Esophagus (tissue), 2 donors: ENCODE data around the gene BMPR1A. TPM values are rescaled to one million over a fixed set of nuclear protein-coding genes. Genes with fewer than 3 reads are reported as not detected.
"Not testable (repeated sequence)": the region's sequence is repeated elsewhere in the genome, so short reads cannot be mapped to it uniquely, and the experiment has no call there.

Experiments
- H3K27ac ChIP-seq, 2 donors: one replicate each; pipeline ENCODE4 v1.5.1; 2013; ENCODE audit warnings: low read depth in 2 of 2, mild to moderate bottlenecking in 2 of 2, inconsistent platforms in 1 of 2, low read length in 1 of 2, moderate library complexity in 1 of 2
- H3K27me3 ChIP-seq, 2 donors: one replicate each; pipeline ENCODE4 v1.6.1; 2013; ENCODE audit warnings: low read length in 2 of 2, control low read depth in 1 of 2, mild to moderate bottlenecking in 1 of 2; ENCODE audit not compliant: insufficient read depth in 2 of 2, control insufficient read depth in 1 of 2
- H3K36me3 ChIP-seq, 2 donors: one replicate each; pipeline ENCODE4 v1.6.1; 2013; ENCODE audit warnings: low read length in 1 of 2; ENCODE audit not compliant: control insufficient read depth in 2 of 2, insufficient read depth in 2 of 2
- H3K4me1 ChIP-seq, 2 donors: one replicate each; pipeline ENCODE4 v1.6.1; 2013; ENCODE audit warnings: low read length in 1 of 2; ENCODE audit not compliant: control insufficient read depth in 2 of 2, insufficient read depth in 2 of 2
- H3K4me3 ChIP-seq, 2 donors: one replicate each; pipeline ENCODE4 v1.5.1; 2013; ENCODE audit warnings: low read length in 2 of 2, mild to moderate bottlenecking in 2 of 2, low read depth in 1 of 2, moderate library complexity in 1 of 2
- H3K9me3 ChIP-seq, 2 donors: one replicate each; pipeline ENCODE4 v1.6.1; 2013; ENCODE audit warnings: mild to moderate bottlenecking in 2 of 2, low read depth in 1 of 2, low read length in 1 of 2, moderate library complexity in 1 of 2; ENCODE audit not compliant: control insufficient read depth in 2 of 2, insufficient read depth in 1 of 2
- WGBS, 2 donors: extraction: QIAGEN DNeasy Blood & Tissue Kit; methylation state at CpG; one replicate each; pipeline ENCODE4 v1.1.7; 2013; 5-methylcytosine and 5-hydroxymethylcytosine counted together
- polyA plus RNA-seq, 2 donors: library from polyadenylated mRNA; stranded (reverse); fragments of 200-250 nt; gene quantifications; one replicate each; pipeline ENCODE4 v1.2.3, GENCODE V29; 2013
- donor health status: healthy with polysubstance abuse.
- donor health status: Bipolar disorder and iron deficiency.

BMPR1A gene
- polyA plus RNA-seq, 2 donors: 2.5 to 6.8 TPM

DNA sequence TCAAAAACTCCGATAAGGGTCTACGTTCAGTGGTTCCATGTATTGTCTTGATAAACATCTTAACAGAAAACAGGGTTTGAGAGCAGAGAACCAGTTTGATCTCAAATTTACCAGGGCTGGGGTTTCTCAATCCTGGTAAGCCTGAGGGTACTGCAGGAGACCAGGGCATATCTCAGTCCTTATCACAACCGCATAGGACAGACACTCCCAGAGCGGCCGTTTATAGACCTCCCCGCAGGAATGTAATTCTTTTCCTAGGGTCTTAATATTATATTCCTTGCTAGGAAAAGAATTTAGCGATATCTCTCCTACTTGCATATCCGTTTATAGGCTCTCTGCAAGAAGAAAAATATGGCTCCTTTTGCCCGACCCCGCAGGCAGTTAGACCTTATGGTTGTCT, 196.3 kb downstream of the BMPR1A start:
- not testable (repeated sequence) for H3K4me1 ChIP-seq
- 97% methylated on average over 10 of the region's 10 CpGs for WGBS, 2 donors

GRCh38 chr10:86953747-86954680, 197.6 kb downstream of the BMPR1A start:
- H3K9me3 ChIP-seq: peaks cover 0 to 3% of the 10 kb centered on the region in 2 donors
- peaks cover 7 to 17% of the 10 kb centered on the region in 2 donors for H3K4me1 ChIP-seq
- no peaks in the 10 kb centered on the region for H3K36me3 ChIP-seq
- H3K4me3 ChIP-seq: no peak overlapping the region
- H3K27me3 ChIP-seq: no peaks in the 10 kb centered on the region
- WGBS, 2 donors: 66 to 67% methylated on average over 15 of the region's 15 CpGs
- H3K27ac ChIP-seq: peak overlapping the region; percentile 74 to 81

More for the DNA sequence above, 196.3 kb downstream of the BMPR1A start:
- H3K27ac ChIP-seq, H3K36me3 ChIP-seq, H3K4me3 ChIP-seq, H3K9me3 ChIP-seq, H3K27me3 ChIP-seq: not testable (repeated sequence)

DNA sequence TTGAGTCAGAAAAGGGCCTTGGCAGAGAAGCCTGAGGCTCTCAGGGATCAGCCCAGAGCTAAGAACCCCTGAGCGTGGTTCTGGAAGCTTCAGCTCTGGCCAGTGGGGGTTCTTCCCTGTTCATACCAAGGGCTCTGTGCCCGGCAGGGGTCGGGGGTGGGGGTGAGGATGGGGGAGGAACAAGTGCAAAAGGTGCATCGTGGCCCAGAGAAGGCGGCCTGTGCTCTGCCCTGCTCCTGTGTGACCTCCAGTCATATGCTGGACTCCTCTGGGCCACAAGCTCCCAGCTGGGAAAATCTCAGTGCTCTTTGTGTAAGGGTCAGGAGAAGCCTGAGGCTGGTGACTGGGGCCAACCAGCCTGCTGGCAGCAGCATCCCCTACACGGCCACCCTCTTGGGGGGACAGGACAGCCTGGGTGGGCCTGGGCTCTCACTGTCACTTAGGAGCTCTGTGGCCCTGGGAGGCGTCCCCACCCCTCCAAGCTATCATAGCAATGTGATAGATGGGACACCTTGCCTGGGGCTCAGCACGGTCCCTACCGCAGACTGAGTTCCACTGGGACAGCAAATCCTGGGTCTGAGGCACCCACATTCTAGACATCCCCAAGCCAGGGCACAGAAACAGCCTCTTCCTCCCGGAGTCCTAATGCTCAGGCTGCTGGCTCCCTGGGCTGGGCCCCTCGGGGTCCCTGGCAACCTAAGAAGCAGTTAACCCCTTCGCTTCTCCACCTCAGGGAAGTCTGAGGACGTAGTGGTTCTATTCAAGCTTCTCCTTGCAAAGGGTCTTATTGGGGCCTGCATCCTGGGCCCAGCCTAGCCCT, 198.5 kb downstream of the BMPR1A start:
- Histone ChIP-seq H3K9me3 (peaks cover 0 to 3% of the 10 kb centered on the region in 2 donors), H3K36me3 (no peaks in the 10 kb centered on the region), H3K4me1 (peaks cover 7 to 25% of the 10 kb centered on the region in 2 donors), H3K27me3 (no peaks in the 10 kb centered on the region), H3K4me3 (peak overlapping the region in 1 of 2 donors; percentile 1), H3K27ac (peak overlapping the region; percentile 43 to 81)
- WGBS, 2 donors: 65 to 70% methylated on average over 13 of the region's 13 CpGs

- WGBS, 2 donors: 65 to 68% methylated on average over 16 of the region's 16 CpGs
- H3K9me3 ChIP-seq: peaks cover 0 to 3% of the 10 kb centered on the region in 2 donors
- H3K27ac ChIP-seq: peak overlapping the region; percentile 43 to 81
- H3K36me3 ChIP-seq: no peaks in the 10 kb centered on the region
- H3K27me3 ChIP-seq: no peaks in the 10 kb centered on the region
- H3K4me3 ChIP-seq: peak overlapping the region in 1 of 2 donors; percentile 33
- H3K4me1 ChIP-seq: peaks cover 7 to 31% of the 10 kb centered on the region in 2 donors
Measured at GRCh38 chr10:86955501-86956194, 199.2 kb downstream of the BMPR1A start.

DNA sequence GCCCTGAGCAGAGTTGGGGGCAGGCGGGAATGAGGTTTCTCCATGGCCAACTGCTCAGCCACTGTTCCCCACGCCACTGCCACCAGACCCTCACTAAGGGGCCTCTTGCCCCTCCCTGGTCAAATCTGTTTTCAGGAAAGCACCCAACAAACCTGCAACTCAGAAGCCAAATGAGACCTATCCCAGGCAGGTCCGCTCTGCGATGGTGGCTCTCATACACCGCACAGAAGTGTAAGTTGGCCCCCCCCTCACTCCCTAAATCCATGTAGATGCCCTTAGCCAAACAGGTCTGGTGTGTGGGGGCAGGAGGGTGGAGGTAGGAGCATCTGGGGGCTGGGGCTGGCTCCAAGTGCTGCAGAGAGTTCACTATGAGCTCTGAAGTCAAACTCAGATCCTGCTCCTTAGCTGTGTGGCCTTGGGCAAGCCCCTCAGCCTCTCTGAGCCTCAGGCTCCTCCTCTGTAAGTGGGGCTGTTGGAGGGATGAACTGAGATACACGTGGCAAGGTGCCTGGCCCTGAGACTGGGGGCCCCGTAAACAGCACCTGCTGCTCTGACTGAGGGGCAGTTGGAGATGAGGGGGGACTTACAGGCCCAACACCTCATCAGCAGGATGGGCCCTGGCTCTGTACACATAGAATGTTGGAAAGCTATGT, 199.9 kb downstream of the BMPR1A start:
- Histone ChIP-seq H3K4me1 (peaks cover 7 to 31% of the 10 kb centered on the region in 2 donors), H3K27me3 (no peaks in the 10 kb centered on the region), H3K4me3 (peak overlapping the region in 1 of 2 donors; percentile 33), H3K27ac (peak overlapping the region; percentile 38 to 81), H3K36me3 (no peaks in the 10 kb centered on the region), H3K9me3 (peaks cover 0 to 3% of the 10 kb centered on the region in 2 donors)
- 68 to 74% methylated on average over 7 of the region's 7 CpGs for WGBS, 2 donors

DNA sequence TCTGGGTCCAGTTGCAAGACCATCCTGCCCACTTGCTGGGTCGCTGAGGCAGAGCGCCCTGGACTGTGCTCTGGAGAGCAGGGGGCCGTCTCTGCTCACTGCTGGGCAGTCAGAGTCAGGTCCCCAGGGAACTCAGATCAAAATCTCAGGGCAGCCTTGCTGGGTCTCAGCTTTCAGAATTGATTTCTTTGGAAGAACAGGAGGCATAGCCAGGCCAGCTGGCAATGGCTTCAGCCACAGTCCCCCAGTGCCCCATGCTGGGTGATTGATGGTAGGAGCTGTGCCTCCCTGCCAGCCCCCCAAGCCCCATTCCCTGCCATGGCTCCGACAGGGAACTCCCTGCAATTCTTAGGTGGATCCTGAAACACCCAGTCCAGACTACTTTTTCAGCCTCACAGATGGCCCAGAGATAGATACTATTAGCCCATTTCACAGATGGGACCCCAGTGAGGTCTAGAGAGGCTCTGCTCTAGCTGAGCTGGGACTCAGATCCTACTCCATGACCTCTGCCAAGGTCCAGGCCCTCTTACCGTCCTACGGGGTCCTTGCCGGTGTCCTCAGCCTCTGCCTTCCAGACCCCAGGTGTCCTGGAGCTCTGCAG, 200.5 kb downstream of the BMPR1A start:
- 74 to 90% methylated on average over 7 of the region's 7 CpGs for WGBS, 2 donors
- Histone ChIP-seq H3K9me3 (peaks cover 0 to 2% of the 10 kb centered on the region in 2 donors), H3K4me1 (peaks cover 7 to 31% of the 10 kb centered on the region in 2 donors), H3K27me3 (no peaks in the 10 kb centered on the region), H3K27ac (peak overlapping the region; percentile 30 to 34), H3K36me3 (no peaks in the 10 kb centered on the region), H3K4me3 (peak overlapping the region in 1 of 2 donors; percentile 33)

DNA sequence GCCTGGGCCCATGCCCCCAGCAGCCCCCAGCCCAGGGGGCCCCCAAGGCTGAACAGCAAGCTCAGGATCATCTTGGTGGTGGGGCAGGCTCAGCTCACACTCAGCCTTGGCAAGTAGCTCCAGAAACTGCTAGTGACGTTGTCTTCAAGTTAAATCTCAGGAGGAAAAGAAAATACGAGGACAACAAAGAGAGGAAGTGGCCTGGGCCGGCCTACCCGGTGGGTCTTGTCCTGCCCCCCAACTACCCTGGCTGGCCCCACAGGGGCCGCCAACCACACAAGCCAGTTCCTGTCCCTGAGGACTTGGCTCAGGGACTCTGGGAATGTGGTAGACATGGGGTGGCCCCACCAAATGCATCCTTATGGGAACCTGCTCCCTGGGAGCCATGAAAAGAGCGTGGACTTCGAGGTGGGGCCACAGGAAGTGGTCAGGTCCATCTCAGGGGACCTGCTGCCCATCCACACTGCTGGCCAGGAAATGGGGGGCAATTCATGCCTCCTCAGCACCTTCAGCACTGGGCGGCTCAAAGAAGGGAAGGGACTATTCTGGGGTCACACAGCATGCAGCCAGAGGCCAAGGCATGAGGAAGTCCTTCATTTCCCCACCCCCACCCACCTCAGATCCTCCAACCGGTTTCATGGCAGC, 201.2 kb downstream of the BMPR1A start, which contains the start of gene MMRN2:
Gene MMRN2 (minus strand): TSS at position 145 of the 645 bp plus-strand sequence. CDS start 74 bp downstream, at position 71.
- Histone ChIP-seq H3K9me3 (no peaks in the 10 kb centered on the region), H3K27ac (peak within 1 kb of the TSS; percentile 30 to 38), H3K4me1 (peaks cover 7 to 31% of the 10 kb centered on the region in 2 donors), H3K27me3 (no peaks in the 10 kb centered on the region), H3K36me3 (no peaks in the 10 kb centered on the region), H3K4me3 (peak within 1 kb of the TSS in 1 of 2 donors; percentile 35)
- 66 to 67% methylated on average over 9 of the region's 9 CpGs for WGBS, 2 donors

- WGBS, 2 donors: 26 to 33% methylated on average over 20 to 22 of the region's 22 CpGs
- Histone ChIP-seq H3K27ac (peak within 1 kb of the TSS; percentile 47 to 69), H3K4me1 (peaks cover 7 to 31% of the 10 kb centered on the region in 2 donors), H3K36me3 (no peaks in the 10 kb centered on the region), H3K4me3 (peak within 1 kb of the TSS; percentile 21 to 35), H3K27me3 (no peaks in the 10 kb centered on the region), H3K9me3 (no peaks in the 10 kb centered on the region)
Measured at GRCh38 chr10:86958116-86958900, 201.9 kb downstream of the BMPR1A start, which contains the start of gene SNCG. SNCG (plus strand) TSS chr10:86958599; CDS start chr10:86958698, 99 bp downstream.
